H9 (cell line): Measurements from ENCODE around the gene RGS3. TPM values are rescaled to one million over a fixed set of nuclear protein-coding genes. Genes with fewer than 3 reads are reported as not detected.

Source experiments
- DNase-seq: peaks from one replicate; pipeline ENCODE4 v3.0.0-alpha.2; 2017
- H2AFZ ChIP-seq: one replicate; pipeline ENCODE4 v1.6.1; 2013; ENCODE audit warnings: mild to moderate bottlenecking, low read length, control low read depth, moderate library complexity
- H2AK5ac ChIP-seq: 2 replicates; pipeline ENCODE4 v1.6.1; 2013; ENCODE audit warnings: low read length, control low read depth, mixed read lengths; ENCODE audit not compliant: insufficient read length
- H2BK120ac ChIP-seq: one replicate; pipeline ENCODE4 v1.6.1; 2013; ENCODE audit warnings: low read depth, mild to moderate bottlenecking, low read length, control low read depth, inconsistent platforms; ENCODE audit not compliant: poor library complexity, severe bottlenecking
- H2BK12ac ChIP-seq: 2 replicates; pipeline ENCODE4 v1.6.1; 2013; ENCODE audit warnings: low read length, control low read depth, mixed read lengths, low read depth; ENCODE audit not compliant: insufficient read length
- H2BK15ac ChIP-seq: 2 replicates; pipeline ENCODE4 v1.6.1; 2013; ENCODE audit warnings: low read depth, low read length, control low read depth
- H2BK20ac ChIP-seq: one replicate; pipeline ENCODE4 v1.6.1; 2013; ENCODE audit warnings: low read depth, mild to moderate bottlenecking, low read length, control low read depth, inconsistent platforms; ENCODE audit not compliant: poor library complexity, severe bottlenecking
- H2BK5ac ChIP-seq: 2 replicates; pipeline ENCODE4 v1.6.1; 2013; ENCODE audit warnings: low read length, control low read depth, mixed read lengths; ENCODE audit not compliant: insufficient read length
- H3K14ac ChIP-seq: 2 replicates; pipeline ENCODE4 v1.6.1; 2013; ENCODE audit warnings: low read length, control low read depth; ENCODE audit not compliant: insufficient read depth
- H3K18ac ChIP-seq: 2 replicates; pipeline ENCODE4 v1.6.1; 2013; ENCODE audit warnings: low read depth, mild to moderate bottlenecking, mixed read lengths, low read length, control low read depth; ENCODE audit not compliant: insufficient read length
- H3K23ac ChIP-seq: 2 replicates; pipeline ENCODE4 v1.6.1; 2013; ENCODE audit warnings: low read length, control low read depth, mixed read lengths, low read depth; ENCODE audit not compliant: insufficient read length
- H3K23me2 ChIP-seq: 2 replicates; pipeline ENCODE4 v1.6.1; 2013; ENCODE audit warnings: low read depth, mild to moderate bottlenecking, mixed read lengths, low read length, control low read depth; ENCODE audit not compliant: insufficient read length, poor library complexity, severe bottlenecking
- H3K27ac ChIP-seq: 2 replicates; pipeline ENCODE4 v1.5.1; 2013; ENCODE audit warnings: low read length, control low read depth, mixed read lengths, low read depth; ENCODE audit not compliant: insufficient read length
- H3K27me3 ChIP-seq: 2 replicates; pipeline ENCODE4 v1.6.1; 2013; ENCODE audit warnings: low read length, control low read depth, inconsistent platforms; ENCODE audit not compliant: insufficient read depth
- H3K4ac ChIP-seq: 2 replicates; pipeline ENCODE4 v1.6.1; 2013; ENCODE audit warnings: low read depth, mild to moderate bottlenecking, control low read depth, inconsistent platforms, low read length, moderate library complexity
- H3K4me1 ChIP-seq: 2 replicates; pipeline ENCODE4 v1.6.1; 2013; ENCODE audit warnings: low read length, control low read depth, inconsistent platforms; ENCODE audit not compliant: insufficient read depth
- H3K4me2 ChIP-seq: 2 replicates; pipeline ENCODE4 v1.6.1; 2013; ENCODE audit warnings: low read length, control low read depth, mixed read lengths; ENCODE audit not compliant: insufficient read length, insufficient read depth
- H3K56ac ChIP-seq: 2 replicates; pipeline ENCODE4 v1.6.1; 2013; ENCODE audit warnings: low read depth, mild to moderate bottlenecking, mixed read lengths, low read length, control low read depth; ENCODE audit not compliant: insufficient read length
- H3K79me1 ChIP-seq: 2 replicates; pipeline ENCODE4 v1.6.1; 2013; ENCODE audit warnings: low read depth, mild to moderate bottlenecking, moderate library complexity, low read length, control low read depth, inconsistent platforms; ENCODE audit not compliant: insufficient read depth, poor library complexity, severe bottlenecking
- H3K79me2 ChIP-seq: 2 replicates; pipeline ENCODE4 v1.6.1; 2013; ENCODE audit warnings: low read length, control low read depth, inconsistent platforms; ENCODE audit not compliant: insufficient read depth
- H3K9ac ChIP-seq: 2 replicates; pipeline ENCODE4 v1.6.1; 2013; ENCODE audit warnings: low read length, control low read depth, mixed read lengths; ENCODE audit not compliant: insufficient read length; ENCODE audit errors: extremely low read depth
- H3K9me3 ChIP-seq: one replicate; pipeline ENCODE4 v1.6.1; 2013; ENCODE audit warnings: low read depth, low read length, inconsistent platforms; ENCODE audit not compliant: control insufficient read depth
- H3T11ph ChIP-seq: one replicate; pipeline ENCODE4 v1.6.1; 2013; ENCODE audit warnings: mild to moderate bottlenecking, low read length, control low read depth, inconsistent platforms
- H4K20me1 ChIP-seq: one replicate; pipeline ENCODE4 v1.6.1; 2013; ENCODE audit not compliant: control insufficient read depth, insufficient read length, insufficient read depth
- H4K5ac ChIP-seq: 2 replicates; pipeline ENCODE4 v1.6.1; 2013; ENCODE audit warnings: low read depth, mild to moderate bottlenecking, mixed read lengths, low read length, control low read depth; ENCODE audit not compliant: insufficient read length
- H4K8ac ChIP-seq: replicated peaks from 2 replicates; pipeline ENCODE4 v1.6.1; 2013; ENCODE audit warnings: low read length, control low read depth, mixed read lengths, low read depth; ENCODE audit not compliant: insufficient read length
- H4K91ac ChIP-seq: 2 replicates; pipeline ENCODE4 v1.6.1; 2013; ENCODE audit warnings: low read depth, mild to moderate bottlenecking, moderate library complexity, mixed read lengths, low read length, control low read depth; ENCODE audit not compliant: insufficient read length
- H3K27ac Mint-ChIP-seq, 3 experiments: 2 replicates in 2 of 3; 3 replicates in 1 of 3; pipeline ENCODE4 v1.8.0; 2020 to 2021; ENCODE audit warnings: mixed read lengths in 3 of 3, mild to moderate bottlenecking in 1 of 3, moderate library complexity in 1 of 3
- H3K27me3 Mint-ChIP-seq: 2 replicates; pipeline ENCODE4 v1.8.0; 2021; ENCODE audit warnings: low read depth, mild to moderate bottlenecking, moderate library complexity, mixed read lengths
- H3K36me3 Mint-ChIP-seq, 3 experiments: 2 replicates in 2 of 3; 3 replicates in 1 of 3; pipeline ENCODE4 v1.8.0; 2020 to 2021; ENCODE audit warnings: low read depth in 3 of 3, mixed read lengths in 3 of 3; ENCODE audit not compliant: insufficient read depth in 1 of 3
- H3K4me1 Mint-ChIP-seq, 2 experiments: 2 replicates each; pipeline ENCODE4 v1.8.0; 2020; ENCODE audit warnings: mixed read lengths in 2 of 2
- H3K4me3 Mint-ChIP-seq, 2 experiments: 2 replicates in 1 of 2; 3 replicates in 1 of 2; pipeline ENCODE4 v1.8.0; 2020 to 2021; ENCODE audit warnings: mild to moderate bottlenecking in 2 of 2, mixed read lengths in 2 of 2, moderate library complexity in 1 of 2
- H3K9me3 Mint-ChIP-seq, 2 experiments: 2 replicates in 1 of 2; 3 replicates in 1 of 2; pipeline ENCODE4 v1.8.0; 2020; ENCODE audit warnings: mild to moderate bottlenecking in 2 of 2, mixed read lengths in 2 of 2, moderate library complexity in 1 of 2
- WGBS: extraction: QIAGEN DNeasy Blood & Tissue Kit; methylation state at CpG from one replicate; pipeline ENCODE4 v1.1.7; 2013; ENCODE audit warnings: missing lambda C conversion rate, low lambda C conversion rate, mixed read lengths; ENCODE audit not compliant: insufficient read length; ENCODE audit errors: extremely low coverage; 5-methylcytosine and 5-hydroxymethylcytosine counted together
- total RNA-seq: library from RNA; stranded (reverse); gene quantifications from 2 replicates; pipeline ENCODE4 v1.2.1, GENCODE V29; 2021
- TF ChIP-seq, protein P1 (sequence below): fragments of 200-600 bp; sonication (generic); conservative IDR thresholded peaks from 3 replicates; pipeline ENCODE4 v1.8.0; 2021; ENCODE audit warnings: antibody characterized with exemption, mild to moderate bottlenecking

RGS3 gene
- total RNA-seq, 1 experiment from 2014 or later, result 13.9 TPM

DNA sequence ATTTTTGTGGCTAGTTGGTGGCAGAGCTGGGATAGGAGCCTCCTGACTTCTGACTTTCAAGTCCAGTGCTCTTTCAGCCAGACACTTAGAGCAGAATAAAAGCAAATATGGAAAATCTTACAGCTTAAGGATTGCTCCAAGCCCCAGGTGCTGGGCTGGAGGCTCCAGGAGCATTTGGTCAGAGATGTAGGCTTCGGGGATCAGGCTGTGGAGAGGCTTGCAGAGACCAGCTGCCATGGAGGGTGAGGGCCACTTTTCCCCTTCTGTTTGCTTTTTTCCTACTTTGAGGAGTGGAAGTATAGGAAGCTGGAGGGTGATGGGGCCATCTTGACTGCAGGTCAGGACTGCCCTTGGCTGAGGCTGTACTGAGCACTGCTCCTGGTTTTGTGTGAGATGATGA, 58.9 kb downstream of the RGS3 start:
- Mint-ChIP-seq H3K4me1 (peaks cover 8 to 11% of the 10 kb centered on the region in 2 experiments), H3K4me3 (no peak overlapping the region), H3K27me3 (no peaks in the 10 kb centered on the region), H3K9me3 (no peaks in the 10 kb centered on the region), H3K27ac (no peak overlapping the region), H3K36me3 (peaks cover 0 to 12% (median 0%) of the 10 kb centered on the region in 3 experiments; a peak in 1 of 7 replicates)
- no peaks in the 10 kb centered on the region for H3K9me3 ChIP-seq
- WGBS, result no CpG with 5 or more reads among the region's 1 CpG
- no peak overlapping the region for H4K5ac ChIP-seq
- H3K56ac ChIP-seq, result no peak overlapping the region
- no peak overlapping the region for H3K4me2 ChIP-seq
- no peaks in the 10 kb centered on the region for H3K23me2 ChIP-seq
- no peak overlapping the region for H2BK12ac ChIP-seq
- TF ChIP-seq, protein P1, sequence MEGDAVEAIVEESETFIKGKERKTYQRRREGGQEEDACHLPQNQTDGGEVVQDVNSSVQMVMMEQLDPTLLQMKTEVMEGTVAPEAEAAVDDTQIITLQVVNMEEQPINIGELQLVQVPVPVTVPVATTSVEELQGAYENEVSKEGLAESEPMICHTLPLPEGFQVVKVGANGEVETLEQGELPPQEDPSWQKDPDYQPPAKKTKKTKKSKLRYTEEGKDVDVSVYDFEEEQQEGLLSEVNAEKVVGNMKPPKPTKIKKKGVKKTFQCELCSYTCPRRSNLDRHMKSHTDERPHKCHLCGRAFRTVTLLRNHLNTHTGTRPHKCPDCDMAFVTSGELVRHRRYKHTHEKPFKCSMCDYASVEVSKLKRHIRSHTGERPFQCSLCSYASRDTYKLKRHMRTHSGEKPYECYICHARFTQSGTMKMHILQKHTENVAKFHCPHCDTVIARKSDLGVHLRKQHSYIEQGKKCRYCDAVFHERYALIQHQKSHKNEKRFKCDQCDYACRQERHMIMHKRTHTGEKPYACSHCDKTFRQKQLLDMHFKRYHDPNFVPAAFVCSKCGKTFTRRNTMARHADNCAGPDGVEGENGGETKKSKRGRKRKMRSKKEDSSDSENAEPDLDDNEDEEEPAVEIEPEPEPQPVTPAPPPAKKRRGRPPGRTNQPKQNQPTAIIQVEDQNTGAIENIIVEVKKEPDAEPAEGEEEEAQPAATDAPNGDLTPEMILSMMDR, result no peak
- no peak overlapping the region for H3K9ac ChIP-seq
- no peak overlapping the region for H3K14ac ChIP-seq
- H4K91ac ChIP-seq, result no peak overlapping the region
- H4K8ac ChIP-seq, result no peak overlapping the region
- no peak overlapping the region for H3K4ac ChIP-seq
- no peak overlapping the region for H2BK5ac ChIP-seq
- H2BK20ac ChIP-seq, result no peak overlapping the region
- no peak for DNase-seq
- H2AK5ac ChIP-seq, result no peak overlapping the region
- H3K18ac ChIP-seq, result no peak overlapping the region
- H3K27me3 ChIP-seq, result no peaks in the 10 kb centered on the region
- H3K23ac ChIP-seq, result no peak overlapping the region
- no peak overlapping the region for H3K27ac ChIP-seq
- H4K20me1 ChIP-seq, result no peaks in the 10 kb centered on the region
- H2BK120ac ChIP-seq, result no peak overlapping the region
- H3K79me1 ChIP-seq, result no peaks in the 10 kb centered on the region
- no peak overlapping the region for H3T11ph ChIP-seq
- H2AFZ ChIP-seq, result no peak overlapping the region
- no peak overlapping the region for H2BK15ac ChIP-seq
- H3K4me1 ChIP-seq, result no peaks in the 10 kb centered on the region
- H3K79me2 ChIP-seq, result no peaks in the 10 kb centered on the region
